K562 (cell line): Measurements from ENCODE around the gene MPL. TPM values are rescaled to one million over a fixed set of nuclear protein-coding genes. Genes with fewer than 3 reads are reported as not detected.
A peak's percentile ranks its signal among the peaks of the same experiment; 100 is the strongest.

ENCODE experiments used
- CCAR2 ChIP-seq: fragments of 200-400 bp; formaldehyde crosslinking; IDR thresholded peaks from 2 replicates; pipeline ENCODE4 v1.6.1; 2017; ENCODE audit warnings: mild to moderate bottlenecking, low read depth, low read length
- E2F6 ChIP-seq, 2 experiments: IDR thresholded peaks; 2 replicates each; pipeline ENCODE4 v1.6.1; 2011; ENCODE audit warnings: borderline replicate concordance in 1 of 2, control low read depth in 1 of 2, low read depth in 1 of 2, low read length in 1 of 2, mild to moderate bottlenecking in 1 of 2, mixed read lengths in 1 of 2, moderate library complexity in 1 of 2; ENCODE audit not compliant: insufficient read depth in 1 of 2, insufficient read length in 1 of 2, poor library complexity in 1 of 2, severe bottlenecking in 1 of 2; ENCODE audit errors: extremely low read depth in 1 of 2
- ETS1 ChIP-seq: conservative IDR thresholded peaks from 2 replicates; pipeline ENCODE4 v1.6.1; 2011; ENCODE audit warnings: low read depth, mild to moderate bottlenecking, low read length; ENCODE audit not compliant: control insufficient read depth
- HMG20B ChIP-seq: fragments of 250-450 bp; sonication (Bioruptor Pico); IDR thresholded peaks from 2 replicates; pipeline ENCODE4 v1.5.0; 2021; ENCODE audit warnings: mild to moderate bottlenecking
- MITF ChIP-seq: IDR thresholded peaks from 2 replicates; pipeline ENCODE4 v1.6.1; 2014; ENCODE audit warnings: antibody characterized with exemption
- NR0B1 ChIP-seq: fragments of 450-650 bp; IDR thresholded peaks from one replicate; pipeline ENCODE4 v1.6.1; 2018; ENCODE audit warnings: mild to moderate bottlenecking, moderate library complexity; ENCODE audit not compliant: partially characterized antibody
- NR2C1 ChIP-seq, 2 experiments: fragments of 450-650 bp; IDR thresholded peaks; 2 replicates each; pipeline ENCODE4 v1.6.1; 2017; ENCODE audit warnings: mild to moderate bottlenecking in 2 of 2, antibody characterized with exemption in 1 of 2, inconsistent platforms in 1 of 2, missing compliant biosample characterization in 1 of 2, missing genetic modification characterization in 1 of 2
- PKNOX1 ChIP-seq: fragments of 450-650 bp; IDR thresholded peaks from 2 replicates; pipeline ENCODE4 v1.6.1; 2016
- TOE1 ChIP-seq, 2 experiments: fragments of 450-650 bp in 1 of 2; sonication (generic) in 1 of 2; formaldehyde crosslinking in 1 of 2; IDR thresholded peaks; 2 replicates each; pipeline versions ENCODE4 v1.7.1 to v1.8.0; 2016 to 2022; ENCODE audit warnings: borderline replicate concordance in 2 of 2, mild to moderate bottlenecking in 2 of 2, antibody characterized with exemption in 1 of 2, inconsistent platforms in 1 of 2, low read depth in 1 of 2, missing genetic modification reagents in 1 of 2, moderate library complexity in 1 of 2
- VEZF1 ChIP-seq: fragments of 200-800 bp; sonication (Bioruptor generic); IDR thresholded peaks from 2 replicates; pipeline ENCODE4 v1.6.1; 2017; ENCODE audit warnings: missing genetic modification characterization, missing compliant biosample characterization
- ZBTB8A ChIP-seq: fragments of 450-650 bp; IDR thresholded peaks from 2 replicates; pipeline ENCODE4 v1.6.1; 2018; ENCODE audit warnings: mild to moderate bottlenecking, moderate library complexity; ENCODE audit not compliant: partially characterized antibody
- ZNF431 ChIP-seq: sonication (generic); formaldehyde crosslinking; IDR thresholded peaks from 2 replicates; pipeline ENCODE4 v1.8.0; 2022; ENCODE audit warnings: mild to moderate bottlenecking, missing genetic modification reagents
- ZNF444 ChIP-seq: fragments of 250-450 bp; sonication (Bioruptor Pico); IDR thresholded peaks from 2 replicates; pipeline ENCODE4 v1.4.0; 2020; ENCODE audit warnings: mild to moderate bottlenecking, moderate library complexity
- polyA plus RNA-seq, 8 experiments: library from polyadenylated mRNA; depleted of rRNA in 4 of 8; stranded (reverse) in 5 of 8; unstranded in 3 of 8; fragments of >200 nt; fragmentation: Nextera tagmentation in 2 of 8; fragmentation: Illumina TruSeq in 1 of 8; extraction: Ambion mirVana in 2 of 8; extraction: Trizol in 1 of 8; gene quantifications; 2 replicates each; pipeline versions ENCODE4 v1.2.1 to v1.2.3, GENCODE V29; 2011 to 2014; ENCODE audit warnings: inconsistent platforms in 1 of 8, missing spikeins in 1 of 8
- total RNA-seq, 7 experiments: library from RNA; depleted of rRNA in 6 of 7; stranded (reverse); fragments of >200 nt in 6 of 7; fragmentation: Illumina TruSeq in 2 of 7; extraction: Trizol in 2 of 7; gene quantifications; 2 replicates each; pipeline versions ENCODE4 v1.2.1 to v1.2.3, GENCODE V29; 2011 to 2021; ENCODE audit warnings: low replicate concordance in 1 of 7

MPL gene
- total and polyA plus RNA-seq, 9 of the 15 experiments (the other 6 are each of a cell fraction or from before 2014, with no cell fraction given) = not detected

GRCh38 chr1:43367026-43367903 lies 29.6 kb downstream of the MPL start (continued):
- peak; percentile 48; the same call in 1 of the 2 replicates for TF ChIP-seq TOE1 (IDR thresholded peaks at IDR 0.05; ENCODE audit: borderline replicate concordance)
- no peak for TF ChIP-seq TOE1 (CRISPR knock-in tag; IDR thresholded peaks at IDR 0.05; ENCODE audit: borderline replicate concordance, low read depth)
- TF ChIP-seq PKNOX1 = no peak; the same call in 1 of the 2 replicates
- TF ChIP-seq MITF = no peak
- TF ChIP-seq ZBTB8A = no peak
- no peak for TF ChIP-seq NR2C1 (IDR thresholded peaks at IDR 0.05)
- no peak for TF ChIP-seq NR2C1 (tag; IDR thresholded peaks at IDR 0.05)
- no peak for TF ChIP-seq VEZF1
- TF ChIP-seq NR0B1 = no peak
- TF ChIP-seq ZNF444 (CRISPR knock-in tag) = no peak
- peak; percentile 66 to 87 for TF ChIP-seq E2F6 (IDR thresholded peaks at IDR 0.05; ENCODE audit: borderline replicate concordance in 1 of 2, extremely low read depth in 1 of 2, insufficient read depth in 1 of 2, insufficient read length in 1 of 2, low read depth in 1 of 2, low read length in 1 of 2, poor library complexity in 1 of 2, severe bottlenecking in 1 of 2)
- TF ChIP-seq HMG20B (CRISPR knock-in tag) = no peak
- no peak for TF ChIP-seq CCAR2
- TF ChIP-seq ZNF431 (CRISPR knock-in tag) = peak; percentile 22; the same call in 1 of the 2 replicates
- no peak; the same call in 1 of the 2 replicates for TF ChIP-seq ETS1
